Right renal pelvis (tissue), 4 donors: Measurements from ENCODE around the gene GLT8D1. TPM values are rescaled to one million over a fixed set of nuclear protein-coding genes. Genes with fewer than 3 reads are reported as not detected.

Experiments
- polyA plus RNA-seq, 4 donors: library from polyadenylated mRNA; unstranded; fragments of 120-200 nt; gene quantifications; one replicate each; pipeline ENCODE4 v1.2.1, GENCODE V29; 2013; ENCODE audit not compliant: insufficient read length in 4 of 4

GLT8D1 gene
- polyA plus RNA-seq, 4 donors, result 122 to 141 (median 138) TPM

Other genes starting within 250 kb of the GLT8D1 start
- 10 to 100 TPM; 31.3 to 42.3 (median 38.5) TPM for gene STAB1, start 210.5 kb downstream of the GLT8D1 start, polyA plus RNA-seq
- 100 to 1,000 TPM; 130 to 160 (median 147) TPM for gene NT5DC2, start 171.9 kb downstream of the GLT8D1 start, polyA plus RNA-seq
- 10 to 100 TPM; 15.2 to 24.7 (median 18.3) TPM for gene UQCC5, start 169.2 kb downstream of the GLT8D1 start, polyA plus RNA-seq
- 10 to 100 TPM; 55.6 to 67.0 (median 64.2) TPM for gene PBRM1, start 19.9 kb downstream of the GLT8D1 start, polyA plus RNA-seq
- gene GNL3, start 19.8 kb downstream of the GLT8D1 start, polyA plus RNA-seq, result 100 to 1,000 TPM in 2 of 4 donors, 10 to 100 TPM in 2; 84.9 to 105 (median 100) TPM
- gene SPCS1, start 315 bp upstream of the GLT8D1 start, polyA plus RNA-seq, result 100 to 1,000 TPM; 166 to 185 (median 175) TPM
- 10 to 100 TPM; 23.0 to 27.6 (median 25.6) TPM for gene NEK4, start 65.1 kb upstream of the GLT8D1 start, polyA plus RNA-seq
- gene ITIH1, start 71.8 kb upstream of the GLT8D1 start, polyA plus RNA-seq, result under 1 TPM in 3 of 4 donors, not detected in 1; 0.05 to 0.56 (median 0.22) TPM
- gene ITIH3, start 89.0 kb upstream of the GLT8D1 start, polyA plus RNA-seq, result 1 to 10 TPM; 4.8 to 6.0 (median 5.6) TPM
- gene ITIH4, start 124.9 kb upstream of the GLT8D1 start, polyA plus RNA-seq, result 1 to 10 TPM; 5.2 to 7.3 (median 6.9) TPM
- 1 to 10 TPM in 1 of 4 donors, under 1 TPM in 2, not detected in 1; 0.60 to 1.0 (median 0.62) TPM for gene MUSTN1, start 129.2 kb upstream of the GLT8D1 start, polyA plus RNA-seq
- gene STIMATE, start 191.8 kb upstream of the GLT8D1 start, polyA plus RNA-seq, result 10 to 100 TPM; 13.4 to 15.8 (median 14.5) TPM